GM18511 (cell line): ENCODE data around the gene ZNF385A.
"Not testable (repeated sequence)": the region's sequence is repeated elsewhere in the genome, so short reads cannot be mapped to it uniquely, and the experiment has no call there.

Experiments
- ATAC-seq: cut with Tn5 transposase; IDR thresholded peaks from one replicate; pipeline ENCODE4 v1.9.1; 2021; ENCODE audit warnings: mild to moderate bottlenecking, moderate library complexity; ENCODE audit not compliant: unreplicated experiment

The ZNF385A gene

GRCh38 chr12:54333420-54334034, 51.0 kb downstream of the ZNF385A start:
- no peak for ATAC-seq

GRCh38 chr12:54331461-54331860, 53.1 kb downstream of the ZNF385A start:
- no peak for ATAC-seq

- ATAC-seq, result no peak
These were observed 54.1 kb downstream of the ZNF385A start for GRCh38 chr12:54330442-54330841.

GRCh38 chr12:54329759-54330158, 54.8 kb downstream of the ZNF385A start:
- ATAC-seq, result no peak

GRCh38 chr12:54328595-54329337, 55.8 kb downstream of the ZNF385A start:
- ATAC-seq, result no peak

- ATAC-seq, result not testable (repeated sequence)
These were observed 59.0 kb downstream of the ZNF385A start for GRCh38 chr12:54325442-54326109.

- ATAC-seq, result peak; percentile 99
These were observed 59.7 kb downstream of the ZNF385A start, which contains the start of gene COPZ1 for GRCh38 chr12:54324617-54325441. Gene COPZ1, plus strand, starts transcription at chr12:54325131. Its CDS starts 33 bp downstream, at chr12:54325164.

GRCh38 chr12:54321363-54321762, 63.2 kb downstream of the ZNF385A start:
- ATAC-seq, result no peak
